HUES64 (cell line): ENCODE data around the gene MACROD2.

Experiments
- H3K27ac ChIP-seq: 2 replicates; pipeline ENCODE4 v1.7.0; 2013; ENCODE audit warnings: low read depth, low read length, inconsistent platforms
- H3K27me3 ChIP-seq: 2 replicates; pipeline ENCODE4 v1.6.1; 2013; ENCODE audit warnings: mild to moderate bottlenecking, low read length; ENCODE audit not compliant: insufficient read depth
- H3K36me3 ChIP-seq: 2 replicates; pipeline ENCODE4 v1.6.1; 2013; ENCODE audit warnings: mild to moderate bottlenecking, low read length; ENCODE audit not compliant: insufficient read depth
- H3K4me1 ChIP-seq: 2 replicates; pipeline ENCODE4 v1.6.1; 2013; ENCODE audit warnings: mild to moderate bottlenecking, low read length, moderate library complexity; ENCODE audit not compliant: insufficient read depth
- H3K4me3 ChIP-seq: 2 replicates; pipeline ENCODE4 v1.5.1; 2013; ENCODE audit warnings: mild to moderate bottlenecking, low read length, moderate library complexity
- H3K9ac ChIP-seq: 2 replicates; pipeline ENCODE4 v1.6.1; 2013; ENCODE audit warnings: mild to moderate bottlenecking, low read depth, low read length
- H3K9me3 ChIP-seq: 2 replicates; pipeline ENCODE4 v1.6.1; 2013; ENCODE audit warnings: low read depth, low read length; ENCODE audit not compliant: insufficient read depth
- WGBS: fragments of 150-250, 120-280 bp; methylation state at CpG from one replicate; pipeline ENCODE4 v1.1.7; 2013; ENCODE audit warnings: missing lambda C conversion rate; 5-methylcytosine and 5-hydroxymethylcytosine counted together

Gene MACROD2

DNA sequence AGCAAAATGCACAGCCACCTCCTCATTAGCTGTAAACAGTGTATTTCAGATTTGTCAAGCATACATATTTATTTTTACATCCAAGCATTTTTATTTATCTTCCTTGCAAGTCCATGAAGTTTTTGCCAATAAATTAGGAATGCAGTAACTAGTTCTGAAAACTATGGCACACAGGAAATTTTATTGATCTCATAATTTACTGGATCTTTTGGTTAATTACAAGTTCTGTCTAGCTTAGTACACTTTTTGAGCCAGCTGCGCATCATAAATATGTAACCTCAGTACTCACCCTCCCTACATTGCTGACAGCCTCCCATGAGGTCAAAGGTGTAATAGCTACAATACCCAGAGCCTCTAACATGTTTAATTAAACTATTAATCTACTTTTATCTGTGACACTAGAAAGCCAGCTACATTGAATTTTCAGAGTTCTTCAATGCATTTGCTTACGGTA is 1679.8 kb downstream of the MACROD2 start:
- Histone ChIP-seq H3K9me3 (no peaks in the 10 kb centered on the region), H3K4me3 (no peak overlapping the region), H3K4me1 (no peaks in the 10 kb centered on the region), H3K9ac (no peak overlapping the region), H3K27me3 (no peaks in the 10 kb centered on the region), H3K27ac (no peak overlapping the region), H3K36me3 (no peaks in the 10 kb centered on the region)
- 98% methylated on average over 2 of the region's 2 CpGs for WGBS

DNA sequence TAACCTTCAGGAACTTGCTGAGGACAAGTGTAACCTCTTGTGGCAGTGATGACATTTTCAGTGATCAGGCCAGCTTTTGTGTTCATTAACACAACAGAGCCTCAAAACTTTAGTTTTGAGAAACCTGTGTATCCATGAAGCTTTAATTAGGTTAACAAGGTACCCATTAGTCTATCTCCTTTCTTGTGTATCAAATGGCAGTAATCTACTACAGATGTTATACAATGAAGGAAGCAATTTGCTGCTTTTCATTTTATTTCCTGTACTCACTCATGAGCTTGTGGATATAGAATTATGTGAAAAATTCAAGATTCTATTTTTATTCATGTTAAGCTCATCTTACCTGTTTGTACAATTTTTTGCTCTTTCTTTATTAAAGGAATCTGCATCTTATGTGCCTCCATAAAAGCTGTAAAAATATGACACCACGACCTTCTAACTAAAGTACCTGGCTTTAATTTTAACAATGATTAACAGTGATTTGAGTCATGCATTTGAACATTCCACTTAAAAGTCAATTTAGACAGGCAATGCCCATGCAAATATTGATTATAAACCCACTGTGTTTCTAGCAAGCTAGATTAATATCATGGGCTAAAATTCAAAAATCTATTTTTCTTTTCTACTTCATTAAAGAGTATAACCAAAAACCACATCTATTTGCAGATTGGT is 1680.6 kb downstream of the MACROD2 start:
- Histone ChIP-seq H3K4me1 (no peaks in the 10 kb centered on the region), H3K36me3 (no peaks in the 10 kb centered on the region), H3K27ac (no peak overlapping the region), H3K4me3 (no peak overlapping the region), H3K27me3 (no peaks in the 10 kb centered on the region), H3K9me3 (no peaks in the 10 kb centered on the region), H3K9ac (no peak overlapping the region)
- WGBS = 80% methylated on average over 1 of the region's 1 CpG

DNA sequence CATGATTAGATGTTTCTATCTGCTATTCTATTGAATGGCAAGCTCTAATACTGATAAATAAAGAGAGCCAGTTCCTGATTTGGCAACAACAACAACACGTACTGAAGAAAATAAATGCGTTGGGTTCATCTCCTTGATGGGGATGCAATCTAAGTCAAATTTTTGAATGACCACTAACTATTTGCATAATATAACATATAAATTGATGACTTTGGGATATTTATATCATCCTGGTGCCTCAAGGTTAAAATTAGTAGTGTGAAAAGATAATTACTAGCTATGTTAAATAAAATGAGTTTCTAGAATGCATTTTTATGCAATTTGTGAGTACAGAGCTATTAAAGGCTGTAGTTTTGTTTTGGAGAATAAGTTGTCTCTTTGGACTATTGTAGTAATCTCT is 1681.5 kb downstream of the MACROD2 start:
- Histone ChIP-seq H3K27me3 (no peaks in the 10 kb centered on the region), H3K36me3 (no peaks in the 10 kb centered on the region), H3K9me3 (no peaks in the 10 kb centered on the region), H3K9ac (no peak overlapping the region), H3K4me3 (no peak overlapping the region), H3K27ac (no peak overlapping the region), H3K4me1 (no peaks in the 10 kb centered on the region)
- WGBS = 93% methylated on average over 2 of the region's 2 CpGs

DNA sequence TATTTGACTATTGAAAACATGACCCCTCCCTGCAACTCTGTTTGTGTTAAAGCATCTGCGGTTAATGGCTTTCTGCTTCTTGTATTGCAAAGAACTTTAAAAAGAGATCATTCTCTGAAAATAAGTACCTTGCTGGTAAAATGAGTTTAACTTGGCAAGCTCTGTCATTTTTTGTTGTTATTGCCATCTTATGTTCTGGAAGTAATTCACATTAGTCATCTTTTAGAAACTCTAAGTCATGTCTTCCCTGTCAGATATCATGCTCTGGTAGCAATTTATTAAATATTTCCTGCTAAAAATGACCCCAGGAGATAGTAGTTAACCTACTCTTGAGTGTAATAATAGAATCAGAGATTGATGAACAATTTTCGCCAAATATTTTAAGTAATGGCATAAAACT is 1687.4 kb downstream of the MACROD2 start:
- Histone ChIP-seq H3K27ac (no peak overlapping the region), H3K4me3 (no peak overlapping the region), H3K9ac (no peak overlapping the region), H3K27me3 (no peaks in the 10 kb centered on the region), H3K9me3 (no peaks in the 10 kb centered on the region), H3K36me3 (no peaks in the 10 kb centered on the region), H3K4me1 (no peaks in the 10 kb centered on the region)
- WGBS = 94% methylated on average over 2 of the region's 2 CpGs

DNA sequence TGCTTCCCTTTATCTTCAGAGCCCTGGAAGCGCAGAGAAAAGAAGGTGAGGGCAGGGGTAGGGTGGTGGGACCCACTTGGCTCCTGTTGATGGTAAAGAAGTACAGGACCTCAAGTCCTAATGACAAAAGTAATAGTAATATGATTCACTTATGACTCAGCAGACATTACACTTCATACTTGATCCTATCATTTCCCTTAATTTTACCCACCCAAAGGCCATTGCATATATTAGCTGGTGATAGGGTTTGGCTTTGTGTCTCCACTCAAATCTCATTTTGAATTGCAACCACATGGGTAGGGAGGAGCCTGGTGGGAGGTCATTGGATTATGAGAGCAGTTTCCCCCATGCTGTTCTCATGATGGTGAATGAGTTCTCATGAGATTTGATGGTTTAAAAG is 1697.3 kb downstream of the MACROD2 start:
- Histone ChIP-seq H3K4me3 (no peak overlapping the region), H3K27me3 (no peaks in the 10 kb centered on the region), H3K27ac (no peak overlapping the region), H3K9ac (no peak overlapping the region), H3K36me3 (no peaks in the 10 kb centered on the region), H3K4me1 (no peaks in the 10 kb centered on the region), H3K9me3 (no peaks in the 10 kb centered on the region)
- 95% methylated on average over 1 of the region's 1 CpG for WGBS

DNA sequence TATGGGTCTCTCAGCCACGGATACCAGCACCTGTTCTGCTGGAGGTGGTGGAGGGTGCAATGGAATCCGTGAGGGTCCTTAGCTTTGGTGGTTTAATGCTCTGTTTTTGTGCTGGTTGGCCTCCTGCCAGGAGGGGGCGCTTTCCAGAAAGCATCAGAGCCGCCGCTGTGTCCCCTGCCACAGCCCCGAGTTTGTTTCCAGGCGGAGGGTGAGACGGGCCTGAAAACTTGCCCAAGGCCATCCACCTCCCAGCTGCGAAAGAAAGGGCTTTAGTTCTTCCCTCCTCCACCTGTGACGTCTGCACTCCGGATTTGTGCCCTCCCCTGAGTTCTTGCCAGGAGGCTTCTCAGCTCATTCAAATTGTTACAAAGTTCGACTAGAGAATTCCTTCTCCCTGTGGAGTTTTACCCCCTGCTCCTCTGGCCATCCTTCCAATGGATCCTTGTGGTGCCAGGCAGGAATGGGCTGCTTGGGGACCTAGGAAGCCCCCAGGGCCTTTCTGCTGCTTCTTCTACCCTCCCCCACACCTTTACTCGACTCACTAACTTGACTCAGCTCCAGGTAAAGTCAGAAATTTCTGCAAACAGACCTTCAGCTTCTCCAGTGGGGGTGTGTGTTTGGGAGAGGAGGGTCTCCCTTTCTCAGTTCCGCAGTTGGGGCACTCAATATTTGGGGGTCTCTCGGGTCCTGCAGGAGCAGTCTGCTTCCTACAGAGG is 1704.3 kb downstream of the MACROD2 start:
- H3K9me3 ChIP-seq = no peaks in the 10 kb centered on the region
- H3K36me3 ChIP-seq = no peaks in the 10 kb centered on the region
- no peak overlapping the region for H3K27ac ChIP-seq
- WGBS = 89% methylated on average over 15 of the region's 15 CpGs
- no peaks in the 10 kb centered on the region for H3K27me3 ChIP-seq
- no peak overlapping the region for H3K4me3 ChIP-seq
- H3K9ac ChIP-seq = no peak overlapping the region
- H3K4me1 ChIP-seq = no peaks in the 10 kb centered on the region

DNA sequence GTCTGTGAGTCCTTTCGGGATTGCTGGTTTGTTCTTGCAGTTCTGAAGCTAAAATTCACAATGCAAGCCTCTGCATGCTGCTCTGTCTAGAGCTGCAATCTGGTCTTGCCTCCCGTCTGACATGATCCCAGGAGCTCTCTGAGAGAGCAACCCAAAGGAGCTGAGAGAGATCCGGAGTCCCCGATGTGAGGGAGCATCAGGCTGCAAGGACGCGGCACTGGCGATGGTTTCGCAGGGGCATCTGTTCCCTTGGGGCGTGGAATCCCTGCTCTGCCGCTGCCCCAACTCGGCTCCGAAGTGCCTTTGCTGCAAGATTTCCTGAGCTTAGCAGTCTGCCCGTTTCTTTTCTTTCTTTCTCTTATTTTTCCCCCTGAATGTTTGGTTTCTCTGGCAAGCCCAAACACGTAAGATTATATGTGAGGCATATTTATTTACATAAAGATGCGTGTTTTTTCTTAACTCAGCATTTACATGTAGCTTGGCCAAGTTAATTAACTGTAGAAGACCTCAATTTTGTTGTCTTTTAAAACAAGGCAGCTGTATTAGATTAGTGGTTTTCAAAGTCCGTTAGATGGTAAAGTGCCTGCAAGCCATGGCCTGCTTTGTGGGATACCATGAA is 1704.9 kb downstream of the MACROD2 start:
- no peaks in the 10 kb centered on the region for H3K4me1 ChIP-seq
- H3K4me3 ChIP-seq = no peak overlapping the region
- WGBS = 90% methylated on average over 16 of the region's 16 CpGs
- no peaks in the 10 kb centered on the region for H3K9me3 ChIP-seq
- no peak overlapping the region for H3K27ac ChIP-seq
- H3K36me3 ChIP-seq = no peaks in the 10 kb centered on the region
- H3K9ac ChIP-seq = no peak overlapping the region
- no peaks in the 10 kb centered on the region for H3K27me3 ChIP-seq

DNA sequence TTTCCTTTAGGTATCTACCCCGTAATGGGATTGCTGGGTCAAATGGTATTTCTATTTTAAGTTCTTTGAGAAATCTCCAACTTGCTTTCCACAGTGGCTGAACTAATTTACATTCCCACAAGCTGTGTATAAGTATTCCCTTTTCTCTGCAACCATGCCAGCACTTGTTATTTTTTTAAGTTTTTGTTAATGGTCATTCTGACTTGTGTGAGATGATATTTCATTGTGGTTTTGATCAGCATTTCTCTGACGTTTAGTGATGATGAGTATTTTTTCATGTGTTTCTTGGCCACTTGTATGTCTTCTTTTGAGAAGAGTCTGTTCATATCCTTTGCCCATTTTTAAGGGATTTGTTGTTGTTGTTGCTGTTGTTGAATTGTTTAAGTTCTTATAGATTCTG is 1706.8 kb downstream of the MACROD2 start:
- H3K4me3 ChIP-seq = no peak overlapping the region
- no peaks in the 10 kb centered on the region for H3K4me1 ChIP-seq
- no peaks in the 10 kb centered on the region for H3K36me3 ChIP-seq
- H3K9ac ChIP-seq = no peak overlapping the region
- H3K27me3 ChIP-seq = no peaks in the 10 kb centered on the region
- no peaks in the 10 kb centered on the region for H3K9me3 ChIP-seq
- 77% methylated on average over 2 of the region's 2 CpGs for WGBS
- H3K27ac ChIP-seq = no peak overlapping the region

DNA sequence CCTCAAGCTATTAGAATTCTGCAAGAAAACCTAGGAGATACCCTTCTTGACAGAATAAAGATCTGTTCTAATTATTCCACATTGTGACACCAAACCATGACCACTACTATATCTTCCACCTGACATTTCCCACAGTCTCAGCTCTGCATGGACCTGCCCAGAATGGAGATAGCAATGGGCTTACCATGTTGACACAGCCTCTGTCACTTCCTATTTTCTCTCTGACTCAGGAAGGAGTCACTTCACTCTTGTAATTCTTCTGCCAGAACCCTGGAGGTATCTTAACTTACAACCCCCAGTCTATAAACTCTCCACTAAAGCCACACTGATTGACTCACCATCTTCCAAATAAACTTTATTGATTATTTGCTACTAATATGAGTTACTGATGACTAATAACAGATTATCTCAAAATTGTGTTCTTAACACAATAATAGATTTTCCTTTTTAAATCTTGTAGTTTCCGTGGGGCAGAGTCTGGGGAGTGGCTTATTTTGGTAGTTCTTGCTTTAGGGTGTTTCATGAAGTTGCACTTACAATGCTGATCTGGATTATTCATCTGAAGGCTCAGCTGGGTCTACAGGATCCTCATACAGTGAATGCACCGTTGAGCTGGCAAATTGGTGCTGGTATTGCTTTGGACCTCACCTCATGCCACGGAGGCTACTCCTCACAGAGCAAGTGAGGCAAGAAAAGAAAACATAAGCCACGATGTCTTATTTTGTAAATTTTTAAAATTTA is 1708.0 kb downstream of the MACROD2 start:
- Histone ChIP-seq H3K4me1 (no peaks in the 10 kb centered on the region), H3K27me3 (no peaks in the 10 kb centered on the region), H3K9me3 (no peaks in the 10 kb centered on the region), H3K27ac (no peak overlapping the region), H3K36me3 (no peaks in the 10 kb centered on the region), H3K4me3 (no peak overlapping the region), H3K9ac (no peak overlapping the region)
- WGBS = 96% methylated on average over 3 of the region's 4 CpGs

DNA sequence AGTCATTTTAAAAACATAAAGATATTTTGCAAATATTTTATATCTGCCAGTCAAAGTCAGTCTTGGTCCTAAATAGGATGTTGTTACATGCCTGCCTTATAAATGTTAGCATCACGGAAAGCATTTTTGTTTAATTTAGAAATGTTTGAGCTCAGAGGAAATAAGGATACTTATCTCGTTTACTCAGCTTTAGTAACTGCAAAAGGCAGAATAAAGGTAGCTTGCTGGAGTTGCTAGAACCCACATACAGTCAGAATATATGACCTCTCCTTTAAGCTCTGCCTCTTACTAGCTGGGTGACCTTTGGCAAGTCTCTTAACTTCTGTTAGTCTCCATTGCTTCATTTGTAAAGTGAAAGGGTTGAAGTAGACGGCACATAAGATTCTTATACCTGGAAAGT is 1710.7 kb downstream of the MACROD2 start:
- no peak overlapping the region for H3K9ac ChIP-seq
- H3K36me3 ChIP-seq = no peaks in the 10 kb centered on the region
- H3K4me3 ChIP-seq = no peak overlapping the region
- H3K9me3 ChIP-seq = no peaks in the 10 kb centered on the region
- 91% methylated on average over 3 of the region's 3 CpGs for WGBS
- no peak overlapping the region for H3K27ac ChIP-seq
- H3K27me3 ChIP-seq = no peaks in the 10 kb centered on the region
- no peaks in the 10 kb centered on the region for H3K4me1 ChIP-seq

DNA sequence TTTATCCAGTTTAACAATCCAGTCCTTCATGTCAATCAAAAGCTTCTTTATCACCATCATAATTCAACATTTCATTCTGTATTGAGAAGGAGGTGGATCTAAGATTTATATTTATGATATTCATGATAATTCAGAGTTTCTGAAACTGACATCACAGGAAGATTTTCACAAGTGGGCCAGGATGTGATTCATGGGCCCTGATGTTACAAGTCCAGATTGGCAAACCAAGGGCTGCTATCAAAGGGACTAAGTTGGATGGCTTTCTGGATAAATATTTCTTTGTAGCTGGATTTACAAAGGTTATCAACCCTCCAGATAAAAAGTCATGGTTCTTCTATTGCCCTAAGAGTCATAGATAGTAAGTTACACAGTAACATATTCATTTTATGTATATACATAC is 1711.4 kb downstream of the MACROD2 start:
- Histone ChIP-seq H3K4me1 (0 out of 2 replicates have a peak, but pooled peaks cover 2% of the 10 kb centered on the region), H3K9me3 (no peaks in the 10 kb centered on the region), H3K27me3 (no peaks in the 10 kb centered on the region), H3K4me3 (no peak overlapping the region), H3K36me3 (no peaks in the 10 kb centered on the region), H3K27ac (no peak overlapping the region), H3K9ac (no peak overlapping the region)
